ENCODE results near the gene TGFB3. TPM values are rescaled to one million over a fixed set of nuclear protein-coding genes. Genes with fewer than 3 reads are reported as not detected.
A peak's percentile ranks its signal among the peaks of the same experiment; 100 is the strongest.

The TGFB3 gene
- total and polyA plus RNA-seq, 12 donors: 12.7 to 102 (median 45.0) TPM

- intact Hi-C loops (cut with DNase I): no loop called here
- peak in 5 of 7 donors; percentile 29 to 78 (median 46) for DNase-seq
- 71 to 80% (median 76%) methylated on average over 15 to 17 of the region's 17 CpGs for WGBS, 4 donors
- Histone ChIP-seq H3K9me3 (replicated peaks in 1 of 3) (no peaks in the 10 kb centered on the region), H3K27me3 (no peaks in the 10 kb centered on the region), H3K4me3 (no peak overlapping the region), H3K36me3 (replicated peaks in 1 of 2) (peaks cover 0 to 20% of the 10 kb centered on the region in 2 donors), H3K4me1 (replicated peaks in 1 of 2) (peaks cover 0 to 4% of the 10 kb centered on the region in 2 donors), H3K27ac (peak overlapping the region in 3 of 5 donors; percentile 56 to 72 (median 64))
- TF ChIP-seq CTCF (IDR thresholded peaks at IDR 0.05) (no peak), POLR2A (IDR thresholded peaks at IDR 0.05) (no peak)
Observed at GRCh38 chr14:75995372-75996041, 13.7 kb upstream of the TGFB3 start.

- H3K27ac ChIP-seq: no peak overlapping the region
- H3K4me3 ChIP-seq: no peak overlapping the region
- intact Hi-C loops (cut with DNase I): no loop called here
- H3K36me3 ChIP-seq (replicated peaks in 1 of 2): peaks cover 0 to 10% of the 10 kb centered on the region in 2 donors
- WGBS, 4 donors: 86 to 100% (median 90%) methylated on average over 1 of the region's 1 CpG
- DNase-seq: no peak
- H3K27me3 ChIP-seq: no peaks in the 10 kb centered on the region
- no peak for TF ChIP-seq CTCF (IDR thresholded peaks at IDR 0.05)
- no peak for TF ChIP-seq POLR2A (IDR thresholded peaks at IDR 0.05)
- peaks cover 0 to 2% of the 10 kb centered on the region in 2 donors for H3K4me1 ChIP-seq (replicated peaks in 1 of 2)
- no peaks in the 10 kb centered on the region for H3K9me3 ChIP-seq (replicated peaks in 1 of 3)
Observed at GRCh38 chr14:75993567-75994041, 11.8 kb upstream of the TGFB3 start.

GRCh38 chr14:75991753-75992152, 10.0 kb upstream of the TGFB3 start:
- DNase-seq: no peak
- Histone ChIP-seq H3K27me3 (no peaks in the 10 kb centered on the region), H3K9me3 (replicated peaks in 1 of 3) (no peaks in the 10 kb centered on the region), H3K4me3 (no peak overlapping the region), H3K27ac (no peak overlapping the region), H3K4me1 (replicated peaks in 1 of 2) (peaks cover 2 to 8% of the 10 kb centered on the region in 2 donors), H3K36me3 (replicated peaks in 1 of 2) (peaks cover 0 to 7% of the 10 kb centered on the region in 2 donors)
- 82 to 88% (median 84%) methylated on average over 4 of the region's 4 CpGs for WGBS, 4 donors
- TF ChIP-seq CTCF (IDR thresholded peaks at IDR 0.05): no peak
- no peak for TF ChIP-seq POLR2A (IDR thresholded peaks at IDR 0.05)
- intact Hi-C loops (cut with DNase I): no loop called here

- Histone ChIP-seq H3K27me3 (no peaks in the 10 kb centered on the region), H3K4me3 (no peak overlapping the region), H3K27ac (peak overlapping the region in 1 of 5 donors; percentile 83), H3K9me3 (replicated peaks in 1 of 3) (no peaks in the 10 kb centered on the region), H3K36me3 (replicated peaks in 1 of 2) (peaks cover 0 to 5% of the 10 kb centered on the region in 2 donors), H3K4me1 (replicated peaks in 1 of 2) (peaks cover 8 to 18% of the 10 kb centered on the region in 2 donors)
- intact Hi-C loops (cut with DNase I): no loop called here
- WGBS, 4 donors: 90 to 94% (median 92%) methylated on average over 4 of the region's 4 CpGs
- TF ChIP-seq CTCF (IDR thresholded peaks at IDR 0.05): no peak
- no peak for TF ChIP-seq POLR2A (IDR thresholded peaks at IDR 0.05)
- DNase-seq: no peak
Observed at GRCh38 chr14:75990297-75990696, 8.5 kb upstream of the TGFB3 start.

All from adrenal gland (tissue), 12 donors.